Stomach (tissue), 4 donors: Measurements from ENCODE around the gene CASQ1.

Experiments
- CTCF ChIP-seq, 7 experiments: fragments of 450-650 bp in 4 of 7; fragments of 200-600 bp in 3 of 7; sonication (generic) in 3 of 7; IDR thresholded peaks; one replicate each; pipeline ENCODE4 v1.5.1; 2016 to 2019; ENCODE audit warnings: antibody characterized with exemption in 7 of 7, control low read depth in 2 of 7, mild to moderate bottlenecking in 1 of 7
- EP300 ChIP-seq: sonication (generic); formaldehyde crosslinking; IDR thresholded peaks from one replicate; pipeline ENCODE4 v1.6.1; 2017; ENCODE audit warnings: antibody characterized with exemption
- POLR2A ChIP-seq, 4 donors: fragments of 450-650 bp; IDR thresholded peaks; one replicate each; pipeline ENCODE4 v1.6.1; 2016; ENCODE audit warnings: antibody characterized with exemption in 4 of 4, control low read depth in 2 of 4, mild to moderate bottlenecking in 1 of 4, moderate library complexity in 1 of 4
- POLR2AphosphoS5 ChIP-seq, 3 donors: sonication (generic); formaldehyde crosslinking; IDR thresholded peaks; one replicate each; pipeline ENCODE4 v1.6.1; 2016; ENCODE audit warnings: antibody characterized with exemption in 3 of 3

- TF ChIP-seq POLR2A (IDR thresholded peaks at IDR 0.05) (no peak), CTCF (IDR thresholded peaks at IDR 0.05) (no peak), EP300 (no peak), POLR2AphosphoS5 (IDR thresholded peaks at IDR 0.05) (no peak)
These were observed 24.2 kb downstream of the CASQ1 start for GRCh38 chr1:160214481-160215140.
